PC-9 (cell line): ENCODE measurements around the gene NBEAL2. TPM values are rescaled to one million over a fixed set of nuclear protein-coding genes. Genes with fewer than 3 reads are reported as not detected.

Experiments
- BruUV-seq: library from RNA; stranded (reverse); fragments of 400-500 nt; replicated peaks from 2 replicates; lab custom pipeline; 2021; lab: Mats Ljungman, UMichigan
- CTCF ChIA-PET: fragments of 300-600 bp; sonication (Branson Sonifier 250); formaldehyde crosslinking; loops from one replicate; lab custom pipeline; 2022; ENCODE audit warnings: antibody characterized with exemption; lab: Charles Lee
- POLR2A ChIA-PET: fragments of 300-600 bp; sonication (Branson Sonifier 250); formaldehyde crosslinking; loops from one replicate; lab custom pipeline; 2022; ENCODE audit warnings: antibody characterized with exemption; ENCODE audit not compliant: unreplicated experiment; lab: Charles Lee
- DNase-seq, 2 experiments: peaks; one replicate each; pipeline versions ENCODE4 v3.0.0 to v3.0.0-alpha.2; 2015 to 2022; ENCODE audit warnings: mixed read lengths in 1 of 2
- H2AFZ ChIP-seq: fragments of 200-600 bp; sonication (generic); 2 replicates; pipeline ENCODE4 v1.8.1; 2017; ENCODE audit warnings: antibody characterized with exemption
- H3F3A ChIP-seq: fragments of 200-600 bp; sonication (generic); 2 replicates; pipeline ENCODE4 v1.8.1; 2017; ENCODE audit warnings: antibody characterized with exemption, mild to moderate bottlenecking, low read depth; ENCODE audit not compliant: insufficient read depth
- H3K27ac ChIP-seq: fragments of 200-600 bp; sonication (generic); 2 replicates; pipeline ENCODE4 v1.6.1; 2016; ENCODE audit warnings: mixed run types
- H3K27me3 ChIP-seq: fragments of 200-600 bp; sonication (generic); 2 replicates; pipeline ENCODE4 v1.6.1; 2016; ENCODE audit warnings: low read depth, mixed run types; ENCODE audit not compliant: insufficient read depth
- H3K36me3 ChIP-seq: fragments of 200-600 bp; sonication (generic); 2 replicates; pipeline ENCODE4 v1.6.1; 2016; ENCODE audit warnings: low read depth, mixed run types
- H3K4me1 ChIP-seq: fragments of 200-600 bp; sonication (generic); replicated peaks from 2 replicates; pipeline ENCODE4 v1.6.1; 2016; ENCODE audit warnings: mixed run types; ENCODE audit not compliant: insufficient read depth
- H3K4me2 ChIP-seq: fragments of 200-600 bp; sonication (generic); 2 replicates; pipeline ENCODE4 v1.6.1; 2017; ENCODE audit warnings: mixed run types
- H3K4me3 ChIP-seq: fragments of 200-600 bp; sonication (generic); 2 replicates; pipeline ENCODE4 v1.6.1; 2016; ENCODE audit warnings: mixed run types
- H3K79me2 ChIP-seq: fragments of 200-600 bp; sonication (generic); 2 replicates; pipeline ENCODE4 v1.6.1; 2017; ENCODE audit warnings: low read depth, mixed run types
- H3K9me2 ChIP-seq: fragments of 200-600 bp; sonication (generic); 2 replicates; pipeline ENCODE4 v1.8.1; 2017; ENCODE audit warnings: mild to moderate bottlenecking; ENCODE audit not compliant: insufficient read depth
- H3K9me3 ChIP-seq: fragments of 200-600 bp; sonication (generic); 2 replicates; pipeline ENCODE4 v1.8.1; 2016; ENCODE audit warnings: low read depth; ENCODE audit not compliant: insufficient read depth
- H4K20me1 ChIP-seq: fragments of 200-600 bp; sonication (generic); 2 replicates; pipeline ENCODE4 v1.8.1; 2017; ENCODE audit not compliant: insufficient read depth
- CTCF ChIP-seq: fragments of 200-600 bp; sonication (generic); conservative IDR thresholded peaks from 2 replicates; pipeline ENCODE4 v1.6.1; 2017; ENCODE audit warnings: mixed run types, antibody characterized with exemption, mild to moderate bottlenecking, moderate library complexity
- EZH2 ChIP-seq: fragments of 200-600 bp; sonication (generic); IDR thresholded peaks from 2 replicates; pipeline ENCODE4 v1.8.0; 2017; ENCODE audit warnings: antibody characterized with exemption, low read depth
- intact Hi-C: fragments of 100-400 bp; cut with micrococcal nuclease; formaldehyde crosslinking; loops from one replicate; pipeline ENCODE4 v1.10.0; 2022; ENCODE audit not compliant: unreplicated experiment
- total RNA-seq: library from RNA; stranded (reverse); gene quantifications from 2 replicates; pipeline ENCODE4 v1.2.3, GENCODE V29; 2021

NBEAL2 gene
- total RNA-seq, 1 experiment from 2014 or later, result 81.0 TPM

- intact Hi-C loops, result no loop called here
- H3K27me3 ChIP-seq, result no peaks in the 10 kb centered on the region
- TF ChIP-seq CTCF (no peak), EZH2 (no peak)
- H2AFZ ChIP-seq, result no peak overlapping the region
- no peak overlapping the region for H3K4me2 ChIP-seq
- no peak overlapping the region for H3K27ac ChIP-seq
- H3K4me1 ChIP-seq, result no peaks in the 10 kb centered on the region
- H3K79me2 ChIP-seq, result no peaks in the 10 kb centered on the region
- no peaks in the 10 kb centered on the region for H3K9me3 ChIP-seq
- BruUV-seq, result no TSS peak
- H3F3A ChIP-seq, result no peaks in the 10 kb centered on the region
- H3K4me3 ChIP-seq, result no peak overlapping the region
- CTCF ChIA-PET, result no interaction called here
- 0 out of 2 replicates have a peak, but pooled peaks cover 2% of the 10 kb centered on the region for H4K20me1 ChIP-seq
- POLR2A ChIA-PET, result no interaction called here
- DNase-seq, result no peak
- no peaks in the 10 kb centered on the region for H3K9me2 ChIP-seq
- no peaks in the 10 kb centered on the region for H3K36me3 ChIP-seq
These were observed 30.7 kb downstream of the NBEAL2 start for GRCh38 chr3:47010111-47010712.

GRCh38 chr3:47010910-47011309 is 31.4 kb downstream of the NBEAL2 start:
- Histone ChIP-seq H3K4me1 (no peaks in the 10 kb centered on the region), H3K27ac (no peak overlapping the region), H2AFZ (no peak overlapping the region), H3K9me3 (no peaks in the 10 kb centered on the region), H3K79me2 (no peaks in the 10 kb centered on the region), H3K27me3 (no peaks in the 10 kb centered on the region), H3F3A (no peaks in the 10 kb centered on the region), H3K36me3 (no peaks in the 10 kb centered on the region), H4K20me1 (0 out of 2 replicates have a peak, but pooled peaks cover 3% of the 10 kb centered on the region), H3K4me3 (no peak overlapping the region), H3K4me2 (no peak overlapping the region), H3K9me2 (no peaks in the 10 kb centered on the region)
- TF ChIP-seq CTCF (no peak), EZH2 (no peak)
- ChIA-PET POLR2A (no interaction called here), CTCF (no interaction called here)
- intact Hi-C loops, result no loop called here
- no peak for DNase-seq
- BruUV-seq, result no TSS peak

GRCh38 chr3:47011371-47011770 is 31.9 kb downstream of the NBEAL2 start:
- ChIA-PET POLR2A (no interaction called here), CTCF (no interaction called here)
- no peak overlapping the region for H3K27ac ChIP-seq
- H3K27me3 ChIP-seq, result no peaks in the 10 kb centered on the region
- no peaks in the 10 kb centered on the region for H3K79me2 ChIP-seq
- no peaks in the 10 kb centered on the region for H3K36me3 ChIP-seq
- H2AFZ ChIP-seq, result no peak overlapping the region
- TSS peak; percentile 30 for BruUV-seq
- H3F3A ChIP-seq, result no peaks in the 10 kb centered on the region
- H4K20me1 ChIP-seq, result 0 out of 2 replicates have a peak, but pooled peaks cover 3% of the 10 kb centered on the region
- no peaks in the 10 kb centered on the region for H3K9me2 ChIP-seq
- TF ChIP-seq EZH2, result no peak
- TF ChIP-seq CTCF, result no peak
- H3K4me3 ChIP-seq, result no peak overlapping the region
- H3K4me1 ChIP-seq, result no peaks in the 10 kb centered on the region
- no peak overlapping the region for H3K4me2 ChIP-seq
- intact Hi-C loops, result no loop called here
- no peak for DNase-seq
- H3K9me3 ChIP-seq, result no peaks in the 10 kb centered on the region
